Adipocyte (in vitro differentiated cells): Measurements from ENCODE around the gene PILRB.
"Not testable (repeated sequence)": the region's sequence is repeated elsewhere in the genome, so short reads cannot be mapped to it uniquely, and the experiment has no call there.

Experiments
- DNase-seq: peaks from one replicate; pipeline ENCODE4 v3.0.0-alpha.2; 2015; ENCODE audit warnings: low read depth
- H3K27me3 ChIP-seq: replicated peaks from 2 replicates; pipeline ENCODE4 v1.7.0; 2013; ENCODE audit warnings: mild to moderate bottlenecking, low read length, moderate library complexity; ENCODE audit not compliant: control insufficient read depth, insufficient read depth
- H3K36me3 ChIP-seq: 2 replicates; pipeline ENCODE4 v1.7.0; 2013; ENCODE audit warnings: low read length, mild to moderate bottlenecking, moderate library complexity; ENCODE audit not compliant: control insufficient read depth, insufficient read depth, severe bottlenecking
- H3K4me1 ChIP-seq: 2 replicates; pipeline ENCODE4 v1.7.0; 2013; ENCODE audit warnings: mild to moderate bottlenecking, low read length, moderate library complexity; ENCODE audit not compliant: control insufficient read depth, insufficient read depth
- H3K4me3 ChIP-seq: 2 replicates; pipeline ENCODE4 v1.7.0; 2013; ENCODE audit warnings: mild to moderate bottlenecking, low read length, moderate library complexity
- H3K9ac ChIP-seq: 2 replicates; pipeline ENCODE4 v1.7.0; 2013; ENCODE audit warnings: mild to moderate bottlenecking, low read length, moderate library complexity
- H3K9me3 ChIP-seq: 2 replicates; pipeline ENCODE4 v1.7.0; 2013; ENCODE audit warnings: mild to moderate bottlenecking, low read length, moderate library complexity; ENCODE audit not compliant: control insufficient read depth

PILRB gene

GRCh38 chr7:100344560-100345287 is 13.2 kb upstream of the PILRB start:
- not testable (repeated sequence) for H3K27me3 ChIP-seq, H3K9me3 ChIP-seq, H3K4me3 ChIP-seq
- H3K9ac ChIP-seq, result peak overlapping the region; percentile 46
- peaks cover 44% of the 10 kb centered on the region for H3K36me3 ChIP-seq
- peaks cover 40% of the 10 kb centered on the region for H3K4me1 ChIP-seq
- DNase-seq, result peak; percentile 36

GRCh38 chr7:100345288-100345672 is 12.6 kb upstream of the PILRB start:
- not testable (repeated sequence) for H3K4me3 ChIP-seq, H3K9ac ChIP-seq, H3K9me3 ChIP-seq, H3K27me3 ChIP-seq
- Histone ChIP-seq H3K4me1 (peaks cover 45% of the 10 kb centered on the region), H3K36me3 (peaks cover 48% of the 10 kb centered on the region)
- DNase-seq, result peak; percentile 68

- Histone ChIP-seq H3K27me3 (no peaks in the 10 kb centered on the region), H3K36me3 (peaks cover 56% of the 10 kb centered on the region), H3K4me3 (no peak overlapping the region), H3K9me3 (no peaks in the 10 kb centered on the region), H3K4me1 (peaks cover 54% of the 10 kb centered on the region), H3K9ac (peak overlapping the region; percentile 75)
- DNase-seq, result no peak
Measured at GRCh38 chr7:100346921-100347320, 11.0 kb upstream of the PILRB start.

DNA sequence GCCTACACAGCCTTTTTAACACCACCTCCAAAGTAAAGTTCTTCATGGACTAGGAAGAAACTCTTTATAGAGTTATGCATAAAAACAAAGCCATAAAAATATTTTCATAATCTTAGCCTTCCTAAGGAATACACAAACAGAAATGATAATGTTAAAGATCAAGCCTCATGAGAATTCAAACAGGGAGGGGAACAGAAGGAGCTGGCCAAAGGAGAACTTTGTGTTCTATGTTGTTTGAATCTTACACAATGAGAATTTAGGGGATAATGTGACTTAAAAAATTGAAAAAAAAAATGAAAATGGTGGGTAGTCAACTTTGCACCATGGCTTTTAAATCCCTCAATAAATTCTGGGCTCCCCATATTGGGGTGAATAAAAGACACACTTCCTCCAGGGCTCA is 9.1 kb upstream of the PILRB start:
- Histone ChIP-seq H3K4me1 (peaks cover 54% of the 10 kb centered on the region), H3K36me3 (peaks cover 55% of the 10 kb centered on the region), H3K4me3 (no peak overlapping the region), H3K27me3 (no peaks in the 10 kb centered on the region), H3K9ac (peak overlapping the region; percentile 75), H3K9me3 (no peaks in the 10 kb centered on the region)
- DNase-seq, result no peak

DNA sequence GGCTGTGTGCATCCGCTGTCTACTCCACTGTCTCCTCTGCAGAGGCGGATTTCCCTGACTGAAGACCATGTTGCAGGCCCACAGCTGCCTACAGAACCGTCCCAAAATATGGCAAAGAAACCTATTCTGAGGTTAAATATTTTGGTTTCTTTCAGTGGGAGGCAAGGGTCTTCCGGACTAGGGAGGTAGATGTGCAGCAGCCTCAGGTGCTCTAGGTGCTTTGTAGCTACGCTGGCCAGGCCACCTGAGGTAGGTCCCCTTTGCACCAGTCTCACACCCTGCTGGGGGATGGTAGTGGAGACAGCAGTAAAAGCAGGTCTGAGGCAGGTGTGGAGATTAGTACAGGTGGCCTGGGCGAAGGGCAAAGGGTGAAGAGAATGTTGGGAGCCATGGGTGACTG is 8.2 kb upstream of the PILRB start:
- no peak for DNase-seq
- no peak overlapping the region for H3K4me3 ChIP-seq
- peak overlapping the region; percentile 63 for H3K9ac ChIP-seq
- no peaks in the 10 kb centered on the region for H3K9me3 ChIP-seq
- H3K36me3 ChIP-seq, result peaks cover 64% of the 10 kb centered on the region
- peaks cover 53% of the 10 kb centered on the region for H3K4me1 ChIP-seq
- H3K27me3 ChIP-seq, result no peaks in the 10 kb centered on the region

DNA sequence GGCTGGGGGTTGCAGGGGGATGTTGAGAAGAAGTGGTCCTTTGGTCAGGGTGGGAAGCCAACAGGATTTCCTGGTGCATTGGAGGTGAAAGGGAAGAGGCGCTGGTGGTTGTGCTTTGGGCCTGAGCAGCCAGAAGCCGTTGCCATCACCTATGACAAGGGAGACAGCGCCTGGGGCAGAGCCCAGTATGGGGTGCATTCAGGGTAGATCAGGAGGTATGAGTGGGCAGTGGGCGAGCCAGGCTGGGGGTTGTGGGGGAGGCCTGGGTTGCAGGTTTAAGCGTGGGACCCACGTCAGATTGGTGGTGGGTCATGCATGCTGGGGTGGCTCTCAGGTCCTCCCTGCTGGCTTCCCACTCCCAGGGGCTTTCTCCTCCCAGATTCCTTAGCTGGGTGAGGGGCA is 6.3 kb upstream of the PILRB start:
- DNase-seq, result no peak

DNA sequence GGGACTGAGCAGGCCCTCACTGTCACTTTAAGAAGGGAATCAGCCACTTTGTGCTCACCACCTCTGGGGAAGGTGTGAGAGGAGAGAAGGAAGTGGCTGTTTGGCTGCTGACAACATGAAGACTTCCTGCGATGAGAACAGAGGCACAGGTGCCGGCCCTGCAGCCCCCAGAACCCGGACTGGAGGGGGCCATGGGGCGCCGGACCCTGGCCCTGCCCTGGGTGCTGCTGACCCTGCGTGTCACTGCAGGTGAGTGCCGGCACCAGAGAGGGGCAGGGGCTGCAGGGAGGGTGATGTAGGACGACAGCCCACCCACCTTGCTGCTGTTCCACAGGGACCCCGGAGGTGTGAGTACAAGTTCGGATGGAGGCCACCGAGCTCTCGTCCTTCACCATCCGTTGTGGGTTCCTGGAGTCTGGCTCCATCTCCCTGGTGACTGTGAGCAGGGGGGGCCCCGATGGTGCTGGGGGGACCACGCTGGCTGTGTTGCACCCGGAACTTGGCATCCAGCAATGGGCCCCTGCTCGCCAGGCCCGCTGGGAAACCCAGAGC is 5.6 kb upstream of the PILRB start:
- Histone ChIP-seq H3K4me1 (peaks cover 38% of the 10 kb centered on the region), H3K36me3 (peaks cover 74% of the 10 kb centered on the region)
- H3K4me3 ChIP-seq, H3K9ac ChIP-seq, H3K27me3 ChIP-seq, H3K9me3 ChIP-seq, DNase-seq: not testable (repeated sequence)

More for the DNA sequence above, 6.3 kb upstream of the PILRB start:
- H3K27me3 ChIP-seq, result no peaks in the 10 kb centered on the region
- peak overlapping the region; percentile 29 for H3K9ac ChIP-seq
- H3K4me3 ChIP-seq, result no peak overlapping the region
- peaks cover 72% of the 10 kb centered on the region for H3K36me3 ChIP-seq
- H3K4me1 ChIP-seq, result peaks cover 45% of the 10 kb centered on the region
- H3K9me3 ChIP-seq, result no peaks in the 10 kb centered on the region

- H3K4me1 ChIP-seq, result peaks cover 30% of the 10 kb centered on the region
- DNase-seq, result no peak
- no peaks in the 10 kb centered on the region for H3K27me3 ChIP-seq
- H3K9ac ChIP-seq, result no peak overlapping the region
- H3K36me3 ChIP-seq, result peaks cover 71% of the 10 kb centered on the region
- H3K4me3 ChIP-seq, result no peak overlapping the region
- H3K9me3 ChIP-seq, result no peaks in the 10 kb centered on the region
Measured at GRCh38 chr7:100352984-100353684, 4.8 kb upstream of the PILRB start.

- Histone ChIP-seq H3K4me3 (no peak overlapping the region), H3K27me3 (no peaks in the 10 kb centered on the region), H3K9ac (no peak overlapping the region), H3K4me1 (peaks cover 24% of the 10 kb centered on the region), H3K9me3 (no peaks in the 10 kb centered on the region), H3K36me3 (peaks cover 78% of the 10 kb centered on the region)
- no peak for DNase-seq
Measured at GRCh38 chr7:100353685-100354330, 4.1 kb upstream of the PILRB start.

DNA sequence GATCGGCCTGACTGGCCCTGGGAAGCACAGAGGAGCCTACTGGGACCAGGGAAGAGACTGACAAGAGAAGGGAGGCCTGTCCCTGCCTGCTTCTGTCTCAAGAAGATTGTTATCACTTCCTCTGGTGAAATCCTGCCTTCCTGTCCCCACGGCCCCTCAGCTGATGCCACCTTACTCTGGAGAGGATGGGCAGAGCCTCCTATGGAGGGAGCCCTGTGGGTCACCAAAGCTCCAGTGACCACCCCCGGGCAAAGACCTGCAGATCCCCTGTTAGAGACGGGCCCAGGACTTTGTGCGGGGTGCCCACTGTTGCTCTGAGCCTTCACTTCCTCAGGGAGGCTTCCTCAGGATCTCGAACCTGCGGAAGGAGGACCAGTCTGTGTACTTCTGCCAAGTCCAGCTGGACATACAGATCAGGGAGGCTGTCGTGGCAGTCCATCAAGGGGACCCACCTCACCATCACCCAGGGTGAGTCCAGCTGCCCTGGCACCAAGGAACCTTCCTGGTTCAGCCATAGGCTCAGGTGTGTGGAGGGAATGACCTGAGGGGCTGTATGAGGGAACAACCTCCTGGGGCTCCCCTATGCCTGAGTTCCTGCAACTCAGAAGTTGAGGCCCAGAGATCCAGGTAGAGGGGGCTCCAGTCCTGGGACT is 1.4 kb upstream of the PILRB start:
- Histone ChIP-seq H3K36me3 (peaks cover 82% of the 10 kb centered on the region), H3K27me3 (no peaks in the 10 kb centered on the region)
- no peak for DNase-seq

DNA sequence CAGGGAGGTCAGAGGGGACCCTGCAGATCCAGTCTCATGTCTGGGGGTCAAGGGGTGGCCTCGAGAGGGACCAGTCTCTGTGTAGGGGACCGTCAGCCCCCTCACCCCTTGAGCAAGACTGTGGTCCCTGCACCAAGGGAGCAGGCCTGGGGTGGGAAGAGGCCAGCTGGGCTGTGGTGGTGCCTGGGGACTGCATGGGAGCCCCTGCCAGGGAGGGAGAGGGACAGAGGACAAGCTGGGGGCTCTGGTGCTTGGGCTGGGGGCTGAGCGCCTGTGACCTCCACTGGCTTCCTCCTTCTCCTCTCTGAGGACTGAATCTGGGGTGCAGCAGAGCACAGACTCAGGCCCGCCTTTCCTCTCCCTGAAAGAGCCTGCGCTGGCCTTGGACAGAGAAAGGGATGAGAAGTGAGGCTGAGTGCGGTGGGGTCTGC is 771 bp upstream of the PILRB start:
- DNase-seq, result no peak
- Histone ChIP-seq H3K4me1 (no peaks in the 10 kb centered on the region), H3K27me3 (no peaks in the 10 kb centered on the region), H3K9me3 (no peaks in the 10 kb centered on the region), H3K9ac (no peak overlapping the region), H3K4me3 (no peak overlapping the region), H3K36me3 (peaks cover 84% of the 10 kb centered on the region)

More for the DNA sequence above, 1.4 kb upstream of the PILRB start:
- Histone ChIP-seq H3K4me1 (no peaks in the 10 kb centered on the region), H3K9ac (no peak overlapping the region), H3K9me3 (no peaks in the 10 kb centered on the region), H3K4me3 (no peak overlapping the region)
